ENCODE measurements around the gene APLF.

- TF ChIP-seq CTCF (IDR thresholded peaks at IDR 0.05; ENCODE audit: low read depth, low read length), result no peak
- TF ChIP-seq POLR2A (IDR thresholded peaks at IDR 0.05; ENCODE audit: extremely low read depth, insufficient read length), result no peak
- no peak for TF ChIP-seq MAX (IDR thresholded peaks at IDR 0.05; ENCODE audit: low read depth, low read length)
- TF ChIP-seq MYC (IDR thresholded peaks at IDR 0.05; ENCODE audit: low read depth, low read length), result no peak
Measured at GRCh38 chr2:68588589-68588988, 121.2 kb downstream of the APLF start.
